Body of pancreas (tissue), 4 donors: Measurements from ENCODE around the gene TMEM97. TPM values are rescaled to one million over a fixed set of nuclear protein-coding genes. Genes with fewer than 3 reads are reported as not detected.

ENCODE experiments used
- ATAC-seq: fragments of 150-250 bp; one replicate; pipeline ENCODE4 v1.9.1; 2016
- DNase-seq, 4 donors: peaks; one replicate each; pipeline ENCODE4 v3.0.0-alpha.2; 2019
- H3K27ac ChIP-seq, 4 donors: fragments of 200-600 bp; sonication (generic); 1 replicate in 3 of 4; 2 replicates in 1 of 4; pipeline versions ENCODE4 v1.5.1 to v1.6.1; 2016 to 2019; ENCODE audit warnings: mild to moderate bottlenecking in 1 of 4, mixed read lengths in 1 of 4, moderate library complexity in 1 of 4
- H3K27me3 ChIP-seq, 2 donors: fragments of 200-600 bp; sonication (generic); one replicate each; pipeline ENCODE4 v1.6.0; 2016; ENCODE audit warnings: mild to moderate bottlenecking in 1 of 2
- H3K36me3 ChIP-seq, 2 donors: fragments of 200-600 bp; sonication (generic); replicated peaks in 1 of 2; 2 replicates each; pipeline ENCODE4 v1.5.1; 2016; ENCODE audit warnings: low read depth in 2 of 2; ENCODE audit not compliant: insufficient read depth in 1 of 2
- H3K4me1 ChIP-seq: fragments of 200-600 bp; sonication (generic); one replicate; pipeline ENCODE4 v1.6.0; 2016
- H3K4me3 ChIP-seq, 2 donors: fragments of 200-600 bp; sonication (generic); 1 replicate in 1 of 2; 2 replicates in 1 of 2; pipeline ENCODE4 v1.5.1; 2016 to 2019
- H3K9me3 ChIP-seq, 3 donors: fragments of 200-600 bp; sonication (generic); 1 replicate in 2 of 3; 2 replicates in 1 of 3; pipeline ENCODE4 v1.5.1; 2016
- CTCF ChIP-seq, 7 experiments: fragments of 450-650 bp in 4 of 7; fragments of 200-600 bp in 3 of 7; sonication (generic) in 3 of 7; IDR thresholded peaks; one replicate each; pipeline ENCODE4 v1.5.1; 2016 to 2019; ENCODE audit warnings: antibody characterized with exemption in 7 of 7
- POLR2A ChIP-seq, 3 donors: fragments of 450-650 bp; IDR thresholded peaks; one replicate each; pipeline ENCODE4 v1.6.1; 2016; ENCODE audit warnings: antibody characterized with exemption in 3 of 3, mild to moderate bottlenecking in 2 of 3
- WGBS, 2 donors: methylation state at CpG; one replicate each; pipeline ENCODE4 v1.1.5; 2017; 5-methylcytosine and 5-hydroxymethylcytosine counted together
- intact Hi-C: fragments of 100-400 bp; cut with DNase I; formaldehyde crosslinking; loops from one replicate; pipeline ENCODE4 v1.15.1; 2023
- total RNA-seq, 2 donors: library from RNA; depleted of rRNA; stranded (reverse); fragments of >200 nt; gene quantifications; one replicate each; pipeline ENCODE4 v1.1.0, GENCODE V29; 2016

TMEM97 gene
- total RNA-seq, 2 donors from 2014 or later: 35.9 to 75.5 TPM

DNA sequence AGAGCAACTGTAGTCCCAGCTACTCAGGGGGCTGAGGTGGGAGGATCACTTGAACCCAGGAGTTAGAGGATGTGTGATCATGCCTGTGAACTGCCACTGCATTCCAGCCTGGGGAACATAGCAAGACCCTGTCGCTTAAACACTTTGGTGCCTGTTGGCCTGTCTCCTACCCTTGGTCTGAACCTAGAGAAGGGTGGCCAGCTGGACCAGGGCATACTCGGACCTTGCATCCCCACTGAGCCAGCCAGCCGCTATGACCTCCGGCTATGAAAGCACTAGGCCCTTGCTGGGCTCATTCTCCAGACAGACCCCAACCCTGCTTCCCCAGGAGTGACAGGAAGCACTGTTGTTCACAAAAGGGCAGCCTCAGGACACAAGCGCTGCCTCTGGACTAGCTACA lies 11.7 kb downstream of the TMEM97 start:
- H3K4me3 ChIP-seq: no peak overlapping the region
- TF ChIP-seq CTCF (IDR thresholded peaks at IDR 0.05): no peak
- TF ChIP-seq POLR2A (IDR thresholded peaks at IDR 0.05): no peak
- no peaks in the 10 kb centered on the region for H3K27me3 ChIP-seq
- intact Hi-C loops: no loop called here
- H3K4me1 ChIP-seq: peaks cover 50% of the 10 kb centered on the region
- WGBS, 2 donors: 66 to 69% methylated on average over 4 to 5 of the region's 5 CpGs
- H3K36me3 ChIP-seq: peaks cover 4 to 9% of the 10 kb centered on the region in 2 donors
- ATAC-seq: no peak
- peak overlapping the region in 3 of 4 donors; percentile 23 to 35 (median 24) for H3K27ac ChIP-seq
- no peak for DNase-seq
- no peaks in the 10 kb centered on the region for H3K9me3 ChIP-seq

- ATAC-seq (no peak), DNase-seq (peak; percentile 39 to 71 (median 67))
- Histone ChIP-seq H3K27ac (peak overlapping the region in 2 of 4 donors; percentile 31 to 35), H3K4me3 (no peak overlapping the region), H3K27me3 (no peaks in the 10 kb centered on the region), H3K4me1 (peaks cover 46% of the 10 kb centered on the region), H3K36me3 (peaks cover 4 to 9% of the 10 kb centered on the region in 2 donors), H3K9me3 (no peaks in the 10 kb centered on the region)
- intact Hi-C loops: no loop called here
- WGBS, 2 donors: 43 to 46% methylated on average over 6 of the region's 6 CpGs
- no peak for TF ChIP-seq POLR2A (IDR thresholded peaks at IDR 0.05)
- no peak for TF ChIP-seq CTCF (IDR thresholded peaks at IDR 0.05)
Observed at GRCh38 chr17:28331891-28332420, 13.0 kb downstream of the TMEM97 start.

DNA sequence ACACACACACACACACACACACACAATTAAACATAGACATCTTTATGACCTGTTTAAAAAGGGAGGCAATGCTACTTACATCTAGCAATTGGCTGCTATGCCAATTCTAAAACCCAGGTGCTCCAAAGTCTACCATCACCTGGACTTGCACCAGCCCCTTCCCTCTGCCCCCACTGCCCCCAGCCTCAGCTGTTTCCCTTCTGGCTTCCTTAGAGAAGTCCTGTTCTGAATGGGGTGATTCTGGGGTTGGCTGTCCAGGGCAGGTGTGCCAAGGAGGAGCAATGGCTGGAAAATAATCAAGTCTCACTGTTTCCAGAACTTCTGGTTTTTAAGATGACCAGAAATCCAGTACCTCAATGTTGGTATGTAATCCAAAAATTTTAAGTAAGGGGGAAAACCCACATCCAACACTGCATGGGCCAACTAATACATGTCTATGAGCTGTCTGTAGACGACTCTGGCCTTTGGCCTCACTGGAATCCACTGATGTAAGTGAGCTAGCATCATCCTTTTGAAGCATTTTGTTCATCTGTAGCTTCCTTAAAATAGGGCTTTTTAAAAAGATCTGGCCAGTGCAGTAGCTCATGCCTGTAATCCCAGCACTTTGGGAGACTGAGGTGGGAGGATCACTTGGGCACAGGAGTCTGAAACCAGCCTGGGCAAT lies 14.2 kb downstream of the TMEM97 start:
- intact Hi-C loops: no loop called here
- peaks cover 59% of the 10 kb centered on the region for H3K4me1 ChIP-seq
- DNase-seq: peak in 1 of 4 donors; percentile 6

DNA sequence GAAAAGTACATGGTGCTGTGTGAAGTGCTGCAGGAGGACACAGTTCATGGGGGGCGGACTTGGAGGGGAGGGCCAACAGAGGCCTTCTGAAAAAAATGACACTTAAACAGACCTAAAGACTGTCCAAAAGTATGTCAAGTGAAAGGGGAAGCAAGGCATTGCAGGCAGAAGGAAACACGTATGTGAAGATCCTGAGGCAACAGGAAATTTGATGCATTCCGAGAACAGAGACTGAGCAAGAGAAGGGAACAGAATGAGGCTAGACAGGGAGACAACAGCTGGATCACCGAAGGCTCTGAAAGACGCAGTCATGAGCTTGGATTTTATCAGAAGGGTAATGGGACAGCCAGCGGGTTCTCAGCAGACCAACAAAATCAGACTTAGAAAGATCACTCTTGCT lies 15.2 kb downstream of the TMEM97 start:
- WGBS, 2 donors: 26 to 29% methylated on average over 6 of the region's 6 CpGs
- intact Hi-C loops: no loop called here
- peaks cover 64% of the 10 kb centered on the region for H3K4me1 ChIP-seq
- no peak overlapping the region for H3K4me3 ChIP-seq
- ATAC-seq: no peak
- no peaks in the 10 kb centered on the region for H3K36me3 ChIP-seq
- DNase-seq: no peak
- H3K27me3 ChIP-seq: no peaks in the 10 kb centered on the region
- peak overlapping the region; percentile 74 to 97 (median 93) for H3K27ac ChIP-seq
- TF ChIP-seq CTCF (IDR thresholded peaks at IDR 0.05) (no peak), POLR2A (IDR thresholded peaks at IDR 0.05) (no peak)
- no peaks in the 10 kb centered on the region for H3K9me3 ChIP-seq

More for the DNA sequence above, 14.2 kb downstream of the TMEM97 start:
- 6 to 36% methylated on average over 1 of the region's 1 CpG for WGBS, 2 donors
- no peak for TF ChIP-seq POLR2A (IDR thresholded peaks at IDR 0.05)
- TF ChIP-seq CTCF (IDR thresholded peaks at IDR 0.05): no peak
- Histone ChIP-seq H3K36me3 (peaks cover 1 to 6% of the 10 kb centered on the region in 2 donors), H3K27me3 (no peaks in the 10 kb centered on the region), H3K27ac (peak overlapping the region; percentile 74 to 97 (median 93)), H3K9me3 (no peaks in the 10 kb centered on the region), H3K4me3 (no peak overlapping the region)
- no peak for ATAC-seq
